Fibroblast of peridontal ligament (primary cell): Measurements from ENCODE around the gene OR51T1.

Experiments used
- DNase-seq: peaks from one replicate; pipeline ENCODE4 v3.0.0-alpha.2; 2010; ENCODE audit errors: extremely low read depth

Gene OR51T1

DNA sequence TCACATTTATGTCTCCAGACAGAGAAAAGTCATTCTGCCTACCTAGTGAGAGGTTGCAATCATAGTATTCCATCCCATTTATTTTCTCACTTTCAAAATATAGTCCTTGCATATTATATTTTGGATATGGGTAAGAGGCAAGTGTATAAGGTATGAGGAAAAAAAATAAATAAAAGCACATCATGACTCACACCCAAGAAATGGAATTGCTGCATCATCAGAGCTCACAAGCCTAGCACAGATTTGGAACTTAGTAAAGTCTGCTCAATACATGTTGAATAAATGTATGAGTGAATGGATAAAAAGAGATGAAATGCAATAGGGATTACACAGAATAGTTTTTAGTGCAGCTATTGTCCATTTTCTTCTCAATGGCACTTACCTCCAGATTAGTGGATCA is 44.9 kb downstream of the OR51T1 start:
- DNase-seq, result peak; percentile 31
